ENCODE results near the gene ARF6. TPM values are rescaled to one million over a fixed set of nuclear protein-coding genes. Genes with fewer than 3 reads are reported as not detected.

ARF6 gene
- total RNA-seq, 1 experiment from 2014 or later = 49.2 TPM

DNA sequence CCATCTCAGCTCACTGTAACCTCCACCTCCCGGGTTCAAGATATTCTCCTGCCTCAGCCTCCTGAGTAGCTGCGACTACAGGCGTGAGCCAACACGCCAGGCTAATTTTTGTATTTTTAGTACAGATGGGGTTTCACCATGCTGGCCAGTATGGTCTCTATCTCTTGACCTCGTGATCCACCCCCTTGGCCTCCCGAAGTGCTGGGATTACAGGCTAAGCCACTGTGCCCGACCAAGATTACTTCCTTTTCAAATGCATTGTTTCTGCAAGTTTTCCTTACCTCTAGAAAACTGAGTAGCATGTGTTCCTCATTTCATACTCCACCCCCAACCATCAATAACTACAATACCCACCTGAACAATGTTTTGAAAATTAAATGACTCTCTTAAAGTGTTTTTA is 13.1 kb downstream of the ARF6 start:
- H3K56ac ChIP-seq (ENCODE audit: insufficient read length, low read depth, low read length) = no peak overlapping the region
- TF ChIP-seq, protein P1, sequence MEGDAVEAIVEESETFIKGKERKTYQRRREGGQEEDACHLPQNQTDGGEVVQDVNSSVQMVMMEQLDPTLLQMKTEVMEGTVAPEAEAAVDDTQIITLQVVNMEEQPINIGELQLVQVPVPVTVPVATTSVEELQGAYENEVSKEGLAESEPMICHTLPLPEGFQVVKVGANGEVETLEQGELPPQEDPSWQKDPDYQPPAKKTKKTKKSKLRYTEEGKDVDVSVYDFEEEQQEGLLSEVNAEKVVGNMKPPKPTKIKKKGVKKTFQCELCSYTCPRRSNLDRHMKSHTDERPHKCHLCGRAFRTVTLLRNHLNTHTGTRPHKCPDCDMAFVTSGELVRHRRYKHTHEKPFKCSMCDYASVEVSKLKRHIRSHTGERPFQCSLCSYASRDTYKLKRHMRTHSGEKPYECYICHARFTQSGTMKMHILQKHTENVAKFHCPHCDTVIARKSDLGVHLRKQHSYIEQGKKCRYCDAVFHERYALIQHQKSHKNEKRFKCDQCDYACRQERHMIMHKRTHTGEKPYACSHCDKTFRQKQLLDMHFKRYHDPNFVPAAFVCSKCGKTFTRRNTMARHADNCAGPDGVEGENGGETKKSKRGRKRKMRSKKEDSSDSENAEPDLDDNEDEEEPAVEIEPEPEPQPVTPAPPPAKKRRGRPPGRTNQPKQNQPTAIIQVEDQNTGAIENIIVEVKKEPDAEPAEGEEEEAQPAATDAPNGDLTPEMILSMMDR (conservative IDR thresholded peaks at IDR 0.05) = no peak
- no peaks in the 10 kb centered on the region for H3K23me2 ChIP-seq (ENCODE audit: insufficient read length, low read depth, low read length, poor library complexity, severe bottlenecking)
- H3K4me1 ChIP-seq (ENCODE audit: insufficient read depth, low read length) = no peaks in the 10 kb centered on the region
- H3K4me2 ChIP-seq (ENCODE audit: insufficient read depth, insufficient read length, low read length) = no peak overlapping the region
- H4K5ac ChIP-seq (ENCODE audit: insufficient read length, low read depth, low read length) = no peak overlapping the region
- H3K9me3 ChIP-seq (ENCODE audit: control insufficient read depth, low read depth, low read length) = no peaks in the 10 kb centered on the region
- no peaks in the 10 kb centered on the region for H4K20me1 ChIP-seq (ENCODE audit: control insufficient read depth, insufficient read depth, insufficient read length)
- no peak overlapping the region for H3K4me3 Mint-ChIP-seq
- H3K36me3 Mint-ChIP-seq (ENCODE audit: insufficient read depth in 1 of 3, low read depth in 3 of 3) = no peaks in the 10 kb centered on the region
- no peaks in the 10 kb centered on the region for H3K79me2 ChIP-seq (ENCODE audit: insufficient read depth, low read length)
- no peak overlapping the region for H3K14ac ChIP-seq (ENCODE audit: insufficient read depth, low read length)
- H3K9me3 Mint-ChIP-seq = no peaks in the 10 kb centered on the region; a peak in 1 of 5 replicates
- no peak overlapping the region for H2AK5ac ChIP-seq (ENCODE audit: insufficient read length, low read length)
- no peak overlapping the region for H3K9ac ChIP-seq (ENCODE audit: extremely low read depth, insufficient read length, low read length)
- H3K27me3 Mint-ChIP-seq (ENCODE audit: low read depth) = no peaks in the 10 kb centered on the region
- DNase-seq = no peak
- no peak overlapping the region for H2BK120ac ChIP-seq (ENCODE audit: low read depth, low read length, poor library complexity, severe bottlenecking)
- H3K27me3 ChIP-seq (ENCODE audit: insufficient read depth, low read length) = no peaks in the 10 kb centered on the region
- H3K18ac ChIP-seq (ENCODE audit: insufficient read length, low read depth, low read length) = no peak overlapping the region
- H2BK5ac ChIP-seq (ENCODE audit: insufficient read length, low read length) = no peak overlapping the region
- H3K23ac ChIP-seq (ENCODE audit: insufficient read length, low read depth, low read length) = no peak overlapping the region
- H2AFZ ChIP-seq (ENCODE audit: low read length) = no peak overlapping the region
- H2BK12ac ChIP-seq (ENCODE audit: insufficient read length, low read depth, low read length) = no peak overlapping the region
- no peak overlapping the region for H4K91ac ChIP-seq (ENCODE audit: insufficient read length, low read depth, low read length)
- no peaks in the 10 kb centered on the region for H3K79me1 ChIP-seq (ENCODE audit: insufficient read depth, low read depth, low read length, poor library complexity, severe bottlenecking)
- H3T11ph ChIP-seq (ENCODE audit: low read length) = no peak overlapping the region
- no peak overlapping the region for H3K27ac ChIP-seq (ENCODE audit: insufficient read length, low read depth, low read length)
- no peak overlapping the region for H2BK20ac ChIP-seq (ENCODE audit: low read depth, low read length, poor library complexity, severe bottlenecking)
- 0 out of 7 replicates have a peak overlapping the region, but pooled peaks of 1 of the 3 experiments have one; percentile 3 for H3K27ac Mint-ChIP-seq
- H2BK15ac ChIP-seq (ENCODE audit: low read depth, low read length) = no peak overlapping the region
- H3K4ac ChIP-seq (ENCODE audit: low read depth, low read length) = no peak overlapping the region
- peaks cover 9% of the 10 kb centered on the region in 2 experiments for H3K4me1 Mint-ChIP-seq
- no CpG with 5 or more reads among the region's 7 CpGs for WGBS (ENCODE audit: extremely low coverage, insufficient read length, low lambda C conversion rate)
- no peak overlapping the region for H4K8ac ChIP-seq (replicated peaks; ENCODE audit: insufficient read length, low read depth, low read length)
